GM23338 (cell line): ENCODE measurements around the gene CMIP.

Experiments used
- CREB1 ChIP-seq: fragments of 250-450 bp; sonication (Bioruptor Pico); IDR thresholded peaks from 2 replicates; pipeline ENCODE4 v1.5.0; 2020; ENCODE audit warnings: low read depth, mild to moderate bottlenecking, moderate library complexity
- EZH2 ChIP-seq: fragments of 200-600 bp; sonication (generic); IDR thresholded peaks from one replicate; pipeline ENCODE4 v1.8.0; 2017; ENCODE audit warnings: antibody characterized with exemption, mild to moderate bottlenecking, low read depth; ENCODE audit not compliant: unreplicated experiment
- EZH2phosphoT487 ChIP-seq: fragments of 200-600 bp; sonication (generic); IDR thresholded peaks from one replicate; pipeline ENCODE4 v1.8.1; 2018; ENCODE audit warnings: antibody characterized with exemption; ENCODE audit not compliant: unreplicated experiment
- JUNB ChIP-seq: IDR thresholded peaks from one replicate; pipeline ENCODE4 v1.6.1; 2016; ENCODE audit warnings: antibody characterized with exemption; ENCODE audit not compliant: unreplicated experiment
- NANOG ChIP-seq: IDR thresholded peaks from 2 replicates; pipeline ENCODE4 v1.6.1; 2016; ENCODE audit warnings: antibody characterized with exemption, borderline replicate concordance
- POLR2AphosphoS5 ChIP-seq: IDR thresholded peaks from 2 replicates; pipeline ENCODE4 v1.6.1; 2016; ENCODE audit warnings: antibody characterized with exemption, low read depth
- STAT1 ChIP-seq: IDR thresholded peaks from one replicate; pipeline ENCODE4 v1.6.1; 2016; ENCODE audit warnings: antibody characterized with exemption; ENCODE audit not compliant: unreplicated experiment
- ZNF114 ChIP-seq: fragments of 250-450 bp; sonication (Bioruptor Pico); IDR thresholded peaks from 2 replicates; pipeline ENCODE4 v1.5.0; 2020; ENCODE audit warnings: mild to moderate bottlenecking, moderate library complexity
- TF ChIP-seq, protein P1 (sequence below), 2 experiments: fragments of 200-600 bp in 1 of 2; sonication (generic) in 1 of 2; conservative IDR thresholded peaks; 2 replicates each; pipeline versions ENCODE4 v1.5.1 to v1.6.1; 2016 to 2017; ENCODE audit warnings: antibody characterized with exemption in 2 of 2, low read depth in 2 of 2, mild to moderate bottlenecking in 2 of 2, moderate library complexity in 1 of 2
- TF ChIP-seq, protein P2 (sequence below): IDR thresholded peaks from one replicate; pipeline ENCODE4 v1.6.1; 2018; ENCODE audit warnings: antibody characterized with exemption; ENCODE audit not compliant: unreplicated experiment

DNA sequence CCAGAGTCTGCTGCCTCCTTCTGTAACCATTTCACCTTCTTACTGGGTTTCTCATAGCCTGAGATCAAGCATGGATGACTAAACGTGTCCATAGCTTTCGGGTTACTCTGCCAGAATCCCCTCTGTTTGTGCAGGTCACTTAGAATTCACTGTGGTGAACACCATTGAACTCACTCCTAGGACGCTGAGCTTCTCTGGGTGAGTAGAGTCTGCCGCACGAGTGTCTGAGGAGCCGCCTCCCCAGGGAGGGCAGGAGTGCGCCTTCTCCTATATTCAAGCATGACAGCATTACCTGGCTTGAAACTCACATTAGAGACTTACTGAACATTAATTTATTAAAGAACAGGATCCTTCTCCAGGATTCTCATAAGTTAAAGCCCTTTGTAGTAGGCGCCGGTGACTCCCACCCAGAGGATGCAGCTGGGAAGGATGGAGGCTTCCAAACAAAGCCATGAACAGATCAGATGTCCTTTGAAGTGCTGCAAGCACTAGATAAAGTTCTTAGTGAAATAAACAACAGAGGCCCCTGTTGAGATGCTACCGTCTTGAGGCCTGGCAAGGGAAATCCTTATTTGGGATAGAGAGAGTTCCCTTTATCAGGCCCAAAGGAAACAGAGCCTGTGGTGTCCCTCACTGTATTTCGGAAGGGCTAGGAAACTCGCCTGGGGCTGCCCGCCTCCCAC, 189.9 kb downstream of the CMIP start:
- TF ChIP-seq, protein P1, sequence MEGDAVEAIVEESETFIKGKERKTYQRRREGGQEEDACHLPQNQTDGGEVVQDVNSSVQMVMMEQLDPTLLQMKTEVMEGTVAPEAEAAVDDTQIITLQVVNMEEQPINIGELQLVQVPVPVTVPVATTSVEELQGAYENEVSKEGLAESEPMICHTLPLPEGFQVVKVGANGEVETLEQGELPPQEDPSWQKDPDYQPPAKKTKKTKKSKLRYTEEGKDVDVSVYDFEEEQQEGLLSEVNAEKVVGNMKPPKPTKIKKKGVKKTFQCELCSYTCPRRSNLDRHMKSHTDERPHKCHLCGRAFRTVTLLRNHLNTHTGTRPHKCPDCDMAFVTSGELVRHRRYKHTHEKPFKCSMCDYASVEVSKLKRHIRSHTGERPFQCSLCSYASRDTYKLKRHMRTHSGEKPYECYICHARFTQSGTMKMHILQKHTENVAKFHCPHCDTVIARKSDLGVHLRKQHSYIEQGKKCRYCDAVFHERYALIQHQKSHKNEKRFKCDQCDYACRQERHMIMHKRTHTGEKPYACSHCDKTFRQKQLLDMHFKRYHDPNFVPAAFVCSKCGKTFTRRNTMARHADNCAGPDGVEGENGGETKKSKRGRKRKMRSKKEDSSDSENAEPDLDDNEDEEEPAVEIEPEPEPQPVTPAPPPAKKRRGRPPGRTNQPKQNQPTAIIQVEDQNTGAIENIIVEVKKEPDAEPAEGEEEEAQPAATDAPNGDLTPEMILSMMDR (conservative IDR thresholded peaks at IDR 0.05; ENCODE audit: low read depth in 2 of 2), result no peak
- TF ChIP-seq POLR2AphosphoS5 (no peak), EZH2 (no peak), NANOG (no peak), EZH2phosphoT487 (no peak), ZNF114 (CRISPR knock-in tag) (no peak), CREB1 (CRISPR knock-in tag) (no peak), STAT1 (no peak), JUNB (no peak)
- TF ChIP-seq, protein P2, sequence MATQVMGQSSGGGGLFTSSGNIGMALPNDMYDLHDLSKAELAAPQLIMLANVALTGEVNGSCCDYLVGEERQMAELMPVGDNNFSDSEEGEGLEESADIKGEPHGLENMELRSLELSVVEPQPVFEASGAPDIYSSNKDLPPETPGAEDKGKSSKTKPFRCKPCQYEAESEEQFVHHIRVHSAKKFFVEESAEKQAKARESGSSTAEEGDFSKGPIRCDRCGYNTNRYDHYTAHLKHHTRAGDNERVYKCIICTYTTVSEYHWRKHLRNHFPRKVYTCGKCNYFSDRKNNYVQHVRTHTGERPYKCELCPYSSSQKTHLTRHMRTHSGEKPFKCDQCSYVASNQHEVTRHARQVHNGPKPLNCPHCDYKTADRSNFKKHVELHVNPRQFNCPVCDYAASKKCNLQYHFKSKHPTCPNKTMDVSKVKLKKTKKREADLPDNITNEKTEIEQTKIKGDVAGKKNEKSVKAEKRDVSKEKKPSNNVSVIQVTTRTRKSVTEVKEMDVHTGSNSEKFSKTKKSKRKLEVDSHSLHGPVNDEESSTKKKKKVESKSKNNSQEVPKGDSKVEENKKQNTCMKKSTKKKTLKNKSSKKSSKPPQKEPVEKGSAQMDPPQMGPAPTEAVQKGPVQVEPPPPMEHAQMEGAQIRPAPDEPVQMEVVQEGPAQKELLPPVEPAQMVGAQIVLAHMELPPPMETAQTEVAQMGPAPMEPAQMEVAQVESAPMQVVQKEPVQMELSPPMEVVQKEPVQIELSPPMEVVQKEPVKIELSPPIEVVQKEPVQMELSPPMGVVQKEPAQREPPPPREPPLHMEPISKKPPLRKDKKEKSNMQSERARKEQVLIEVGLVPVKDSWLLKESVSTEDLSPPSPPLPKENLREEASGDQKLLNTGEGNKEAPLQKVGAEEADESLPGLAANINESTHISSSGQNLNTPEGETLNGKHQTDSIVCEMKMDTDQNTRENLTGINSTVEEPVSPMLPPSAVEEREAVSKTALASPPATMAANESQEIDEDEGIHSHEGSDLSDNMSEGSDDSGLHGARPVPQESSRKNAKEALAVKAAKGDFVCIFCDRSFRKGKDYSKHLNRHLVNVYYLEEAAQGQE, result no peak
